ENCODE results near the gene BEND5.

- TF ChIP-seq CTCF (IDR thresholded peaks at IDR 0.05), result no peak
- TF ChIP-seq POLR2A (IDR thresholded peaks at IDR 0.05), result no peak
These were observed 17.2 kb upstream of the BEND5 start for GRCh38 chr1:48793863-48794262.
